ENCODE measurements around the gene KBTBD3.

GRCh38 chr11:106022795-106023275 is 54.3 kb downstream of the KBTBD3 start:
- TF ChIP-seq, protein P1, sequence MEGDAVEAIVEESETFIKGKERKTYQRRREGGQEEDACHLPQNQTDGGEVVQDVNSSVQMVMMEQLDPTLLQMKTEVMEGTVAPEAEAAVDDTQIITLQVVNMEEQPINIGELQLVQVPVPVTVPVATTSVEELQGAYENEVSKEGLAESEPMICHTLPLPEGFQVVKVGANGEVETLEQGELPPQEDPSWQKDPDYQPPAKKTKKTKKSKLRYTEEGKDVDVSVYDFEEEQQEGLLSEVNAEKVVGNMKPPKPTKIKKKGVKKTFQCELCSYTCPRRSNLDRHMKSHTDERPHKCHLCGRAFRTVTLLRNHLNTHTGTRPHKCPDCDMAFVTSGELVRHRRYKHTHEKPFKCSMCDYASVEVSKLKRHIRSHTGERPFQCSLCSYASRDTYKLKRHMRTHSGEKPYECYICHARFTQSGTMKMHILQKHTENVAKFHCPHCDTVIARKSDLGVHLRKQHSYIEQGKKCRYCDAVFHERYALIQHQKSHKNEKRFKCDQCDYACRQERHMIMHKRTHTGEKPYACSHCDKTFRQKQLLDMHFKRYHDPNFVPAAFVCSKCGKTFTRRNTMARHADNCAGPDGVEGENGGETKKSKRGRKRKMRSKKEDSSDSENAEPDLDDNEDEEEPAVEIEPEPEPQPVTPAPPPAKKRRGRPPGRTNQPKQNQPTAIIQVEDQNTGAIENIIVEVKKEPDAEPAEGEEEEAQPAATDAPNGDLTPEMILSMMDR (IDR thresholded peaks at IDR 0.05) = no peak
- no peak for TF ChIP-seq POLR2A (IDR thresholded peaks at IDR 0.05)

All from tibial nerve (tissue), 3 donors.